GM18520 (cell line): ENCODE measurements around the gene SPANXN1.
"Not testable (repeated sequence)": the region's sequence is repeated elsewhere in the genome, so short reads cannot be mapped to it uniquely, and the experiment has no call there.

Experiments
- ATAC-seq: cut with Tn5 transposase; IDR thresholded peaks from one replicate; pipeline ENCODE4 v1.9.1; 2021; ENCODE audit not compliant: unreplicated experiment

SPANXN1 gene

GRCh38 chrX:145247203-145247602 is at the start of gene SPANXN1:
SPANXN1 (plus strand) TSS chrX:145247503; CDS start chrX:145247587, 84 bp downstream.
- ATAC-seq, result not testable (repeated sequence)

GRCh38 chrX:145199078-145199477 is 48.2 kb upstream of the SPANXN1 start:
- ATAC-seq, result no peak

GRCh38 chrX:145213504-145213903 is 33.8 kb upstream of the SPANXN1 start:
- no peak for ATAC-seq

GRCh38 chrX:145292218-145292617 is 44.9 kb downstream of the SPANXN1 start:
- ATAC-seq, result no peak
